Measurements from ENCODE around the gene RIIAD1.

Gene RIIAD1

DNA sequence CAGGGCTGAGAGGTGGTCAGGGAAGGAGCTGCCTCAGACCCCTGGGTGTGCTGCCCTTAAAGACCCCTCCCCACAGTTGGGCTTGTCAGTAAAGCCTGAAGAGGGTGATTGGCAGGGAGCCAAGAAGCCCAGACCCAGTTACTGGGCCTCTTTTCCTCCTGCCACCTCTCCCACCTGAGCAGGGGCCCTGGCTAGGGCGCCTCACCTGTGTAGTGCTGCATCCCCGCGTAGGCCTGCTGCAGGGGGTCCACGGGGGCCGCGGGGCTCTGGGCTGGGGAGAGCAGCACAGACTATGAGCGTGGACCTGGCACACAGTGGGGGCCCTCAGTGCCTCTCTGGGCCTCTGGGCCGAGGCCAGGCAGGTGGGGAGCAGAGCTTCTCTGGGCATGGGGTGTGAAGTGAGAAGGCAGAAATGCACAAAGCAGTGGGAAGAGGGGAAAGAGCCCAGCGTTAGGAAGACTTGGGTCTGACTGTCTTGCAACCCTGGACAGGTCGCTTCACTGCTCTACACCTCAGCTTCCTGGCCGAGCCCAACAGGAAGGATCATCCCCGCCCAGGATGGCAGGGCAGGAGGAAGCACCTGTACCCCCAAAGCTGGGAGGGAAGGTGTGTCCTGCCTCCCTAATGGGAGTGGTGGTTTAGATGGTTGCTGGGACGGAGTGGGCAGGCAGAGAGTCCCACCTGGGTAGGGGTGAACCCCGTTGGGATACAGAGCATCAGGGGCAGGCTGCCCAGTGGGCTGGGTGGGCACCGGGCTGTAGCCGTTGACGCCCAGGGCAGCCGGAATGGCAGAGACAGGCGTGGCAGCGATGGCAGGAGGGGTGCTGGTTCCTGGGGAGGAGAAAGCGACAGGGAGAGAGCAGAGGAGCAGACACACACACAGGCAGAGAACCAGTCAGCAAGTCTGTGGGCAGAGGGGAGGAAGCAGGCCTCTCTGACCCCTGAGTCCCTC lies 14.6 kb upstream of the RIIAD1 start:
- Histone ChIP-seq H3K4me1 (no peaks in the 10 kb centered on the region), H3K4me3 (no peak overlapping the region), H3K36me3 (peaks cover 0 to 4% (median 3%) of the 10 kb centered on the region in 3 donors), H3K27ac (no peak overlapping the region), H3K9me3 (no peaks in the 10 kb centered on the region), H3K27me3 (peaks cover 0 to 3% of the 10 kb centered on the region in 2 donors)
- intact Hi-C loops (cut with DNase I; ENCODE audit: low total_unique reads) = no loop called here
- no peak for DNase-seq
- TF ChIP-seq, protein P1, sequence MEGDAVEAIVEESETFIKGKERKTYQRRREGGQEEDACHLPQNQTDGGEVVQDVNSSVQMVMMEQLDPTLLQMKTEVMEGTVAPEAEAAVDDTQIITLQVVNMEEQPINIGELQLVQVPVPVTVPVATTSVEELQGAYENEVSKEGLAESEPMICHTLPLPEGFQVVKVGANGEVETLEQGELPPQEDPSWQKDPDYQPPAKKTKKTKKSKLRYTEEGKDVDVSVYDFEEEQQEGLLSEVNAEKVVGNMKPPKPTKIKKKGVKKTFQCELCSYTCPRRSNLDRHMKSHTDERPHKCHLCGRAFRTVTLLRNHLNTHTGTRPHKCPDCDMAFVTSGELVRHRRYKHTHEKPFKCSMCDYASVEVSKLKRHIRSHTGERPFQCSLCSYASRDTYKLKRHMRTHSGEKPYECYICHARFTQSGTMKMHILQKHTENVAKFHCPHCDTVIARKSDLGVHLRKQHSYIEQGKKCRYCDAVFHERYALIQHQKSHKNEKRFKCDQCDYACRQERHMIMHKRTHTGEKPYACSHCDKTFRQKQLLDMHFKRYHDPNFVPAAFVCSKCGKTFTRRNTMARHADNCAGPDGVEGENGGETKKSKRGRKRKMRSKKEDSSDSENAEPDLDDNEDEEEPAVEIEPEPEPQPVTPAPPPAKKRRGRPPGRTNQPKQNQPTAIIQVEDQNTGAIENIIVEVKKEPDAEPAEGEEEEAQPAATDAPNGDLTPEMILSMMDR (IDR thresholded peaks at IDR 0.05) = no peak

DNA sequence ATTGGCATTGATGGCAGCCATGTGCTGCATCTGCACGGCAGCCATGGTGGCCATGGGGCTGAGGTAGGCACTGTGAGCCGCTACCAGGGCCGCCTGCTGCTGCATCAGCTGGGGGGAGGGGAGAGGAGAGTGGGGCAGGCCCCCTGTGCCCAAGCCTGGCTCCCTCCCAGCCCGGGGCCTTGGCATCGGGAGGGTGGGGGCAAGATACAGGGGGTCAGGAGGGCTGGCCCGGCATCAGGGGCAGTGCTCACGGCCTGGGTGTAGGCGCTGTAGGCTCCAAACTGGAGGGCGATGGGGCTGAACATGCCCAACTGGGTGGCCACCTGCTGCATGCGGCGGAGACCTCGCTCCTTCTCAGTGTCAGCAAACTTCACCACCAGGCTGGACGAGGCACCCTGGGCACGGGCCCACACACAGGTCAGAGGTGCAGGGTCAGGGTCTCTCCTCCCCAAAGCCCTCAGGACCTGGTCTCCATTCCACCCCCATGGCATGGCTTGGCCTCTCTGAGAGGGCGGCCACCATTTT lies 13.7 kb upstream of the RIIAD1 start:
- Histone ChIP-seq H3K27me3 (peaks cover 0 to 3% of the 10 kb centered on the region in 2 donors), H3K4me1 (no peaks in the 10 kb centered on the region), H3K4me3 (no peak overlapping the region), H3K9me3 (no peaks in the 10 kb centered on the region), H3K27ac (no peak overlapping the region), H3K36me3 (no peaks in the 10 kb centered on the region)
- intact Hi-C loops (cut with DNase I; ENCODE audit: low total_unique reads) = no loop called here
- no peak for DNase-seq
- TF ChIP-seq, protein P1 (IDR thresholded peaks at IDR 0.05) = no peak

DNA sequence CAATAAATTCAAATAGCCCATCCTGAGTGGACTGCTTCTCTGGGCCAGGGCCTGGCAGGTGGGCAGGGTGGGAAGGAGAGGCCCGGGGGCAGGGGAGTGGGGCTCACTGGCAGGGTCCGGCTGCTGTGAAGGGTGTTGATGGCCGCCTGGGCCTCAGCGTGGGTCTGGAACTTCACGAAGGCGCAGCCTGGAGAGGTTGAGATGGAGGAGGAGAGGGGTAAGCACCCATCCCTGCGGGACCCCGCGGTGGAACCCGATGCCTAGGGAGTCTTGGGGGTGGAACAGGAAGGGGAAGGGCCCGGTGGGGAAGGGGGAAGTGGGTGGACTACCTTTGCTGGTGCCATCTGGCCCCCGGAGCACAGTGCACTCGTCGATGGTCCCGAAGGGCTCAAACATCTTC lies 12.4 kb upstream of the RIIAD1 start:
- Histone ChIP-seq H3K27ac (no peak overlapping the region), H3K27me3 (peaks cover 0 to 3% of the 10 kb centered on the region in 2 donors), H3K4me1 (no peaks in the 10 kb centered on the region), H3K36me3 (no peaks in the 10 kb centered on the region), H3K9me3 (no peaks in the 10 kb centered on the region), H3K4me3 (no peak overlapping the region)
- TF ChIP-seq, protein P1 (IDR thresholded peaks at IDR 0.05) = no peak
- DNase-seq = no peak
- intact Hi-C loops (cut with DNase I; ENCODE audit: low total_unique reads) = no loop called here

DNA sequence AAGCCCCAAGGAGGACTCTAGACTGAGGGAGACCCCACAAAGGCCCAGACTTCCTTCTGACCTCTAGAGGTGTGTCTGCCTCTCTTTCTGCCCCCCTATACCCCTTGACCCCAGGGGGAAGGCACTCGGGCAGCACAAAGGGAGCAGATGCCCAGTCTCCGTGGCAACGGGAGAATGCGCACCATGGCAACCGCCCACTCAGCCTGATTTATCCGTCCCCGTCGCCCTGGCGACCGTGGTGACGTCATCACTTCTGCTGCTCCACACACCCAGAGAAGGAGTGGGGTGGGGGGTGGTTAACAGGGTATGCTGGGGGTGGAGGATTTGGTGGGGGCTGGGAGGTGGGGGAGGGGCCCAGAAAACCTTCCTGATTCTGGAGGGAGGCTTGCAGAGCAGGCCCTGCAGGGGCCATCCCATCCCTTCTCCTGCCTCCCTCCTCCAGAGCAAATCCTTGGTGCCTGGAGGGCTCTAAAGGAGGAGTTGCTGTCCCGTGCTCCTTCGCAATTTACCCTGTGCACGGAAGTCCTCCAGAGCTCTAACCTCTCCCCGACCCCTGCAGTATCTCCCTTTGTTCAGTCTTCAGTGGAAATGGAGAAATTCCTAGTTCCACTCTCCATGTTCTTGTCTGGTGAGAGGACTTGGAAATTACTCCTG lies 11.0 kb upstream of the RIIAD1 start:
- Histone ChIP-seq H3K4me1 (no peaks in the 10 kb centered on the region), H3K36me3 (no peaks in the 10 kb centered on the region), H3K4me3 (no peak overlapping the region), H3K27ac (no peak overlapping the region), H3K27me3 (peaks cover 0 to 10% of the 10 kb centered on the region in 2 donors), H3K9me3 (no peaks in the 10 kb centered on the region)
- intact Hi-C loops (cut with DNase I; ENCODE audit: low total_unique reads) = no loop called here
- TF ChIP-seq, protein P1 (IDR thresholded peaks at IDR 0.05) = no peak
- DNase-seq = no peak

DNA sequence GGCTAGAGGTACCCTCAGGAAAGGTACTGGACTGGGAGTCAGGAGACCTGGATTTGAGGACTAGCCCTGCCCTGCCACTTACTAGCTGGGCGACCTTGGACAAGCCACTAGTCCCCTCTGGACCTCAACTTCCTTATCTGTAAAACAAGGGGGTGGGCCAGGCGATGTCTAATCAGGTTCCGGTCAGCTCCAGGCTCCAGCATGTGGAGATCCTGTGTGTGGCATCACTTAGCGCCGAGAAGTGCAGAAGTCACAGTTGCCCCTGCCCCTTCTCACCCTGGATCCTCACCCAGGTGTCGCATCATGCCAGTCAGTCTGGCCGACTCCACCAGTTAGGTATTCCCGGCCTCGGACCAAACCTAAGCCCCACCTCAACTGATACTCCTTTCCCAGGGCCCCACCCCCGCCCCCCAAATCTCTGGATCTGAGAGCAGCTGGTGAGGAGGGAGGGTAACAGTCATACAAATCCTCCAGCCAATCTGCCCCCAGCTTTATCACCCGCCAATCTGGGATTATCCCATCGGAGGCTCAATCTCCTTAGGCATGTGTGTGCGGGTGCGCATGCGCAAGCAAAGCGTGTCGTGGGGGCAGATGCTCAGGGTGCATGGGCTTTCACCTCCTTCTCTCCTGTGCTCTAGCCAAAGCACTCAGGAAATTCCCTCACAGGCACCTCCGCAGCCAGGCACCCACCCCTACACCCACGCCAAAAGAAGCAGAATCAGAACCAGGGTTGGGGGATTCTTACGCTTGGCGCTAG lies 10.1 kb upstream of the RIIAD1 start:
- H3K4me1 ChIP-seq = peaks cover 0 to 1% (median under 1%) of the 10 kb centered on the region in 4 donors
- H3K36me3 ChIP-seq = no peaks in the 10 kb centered on the region

More for the DNA sequence above, 10.1 kb upstream of the RIIAD1 start:
- intact Hi-C loops (cut with DNase I; ENCODE audit: low total_unique reads) = no loop called here
- TF ChIP-seq, protein P1 (IDR thresholded peaks at IDR 0.05) = no peak
- Histone ChIP-seq H3K27ac (no peak overlapping the region), H3K9me3 (no peaks in the 10 kb centered on the region), H3K27me3 (peaks cover 0 to 15% of the 10 kb centered on the region in 2 donors), H3K4me3 (no peak overlapping the region)
- no peak for DNase-seq
